ENCODE results near the gene ATG101. TPM values are rescaled to one million over a fixed set of nuclear protein-coding genes. Genes with fewer than 3 reads are reported as not detected.

Gene ATG101
- total and polyA plus RNA-seq, 3 experiments from 2014 or later: 25.5 to 56.2 (median 49.7) TPM

DNA sequence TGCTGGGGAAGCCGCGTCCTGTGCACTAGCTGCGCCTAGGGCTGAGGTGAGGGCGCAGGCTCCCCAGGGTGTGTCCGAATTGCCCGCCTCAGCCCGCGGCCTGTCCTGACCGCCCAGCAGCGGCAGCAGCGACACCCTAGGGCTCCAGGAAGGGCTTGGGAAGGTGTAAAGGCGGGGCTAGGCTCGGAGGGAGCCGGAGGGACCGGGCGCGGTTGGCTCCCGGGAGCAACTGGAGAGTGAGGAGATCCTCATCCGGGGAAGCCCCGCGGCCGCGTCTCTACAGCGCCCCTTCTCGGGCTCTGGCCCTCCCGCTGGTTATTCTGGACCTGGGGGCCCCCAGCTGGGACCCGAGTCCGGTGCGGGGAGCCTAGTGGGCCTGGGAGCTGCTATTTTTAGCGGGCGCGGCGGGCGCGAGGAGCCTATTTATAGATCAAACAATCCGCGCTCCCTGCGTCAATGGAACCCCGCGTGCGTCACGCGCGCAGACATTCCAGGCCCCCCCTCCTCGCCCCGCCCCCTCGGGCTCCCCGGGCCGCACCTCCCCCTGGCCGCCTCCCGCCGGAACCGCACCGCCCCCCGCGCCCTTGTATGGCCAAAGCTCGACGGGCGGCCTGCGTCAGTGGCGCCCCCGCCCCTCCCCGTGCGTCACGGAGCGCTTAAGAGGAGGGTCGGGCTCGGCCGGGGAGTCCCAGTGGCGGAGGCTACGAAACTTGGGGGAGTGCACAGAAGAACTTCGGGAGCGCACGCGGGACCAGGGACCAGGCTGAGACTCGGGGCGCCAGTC, 18.8 kb upstream of the ATG101 start, which contains the start of gene NR4A1:
NR4A1 (plus strand) TSS at position 685 of the 784 bp plus-strand sequence. CDS start 2,887 bp downstream, outside the sequence.
- Histone ChIP-seq H3K36me3 (ENCODE audit: insufficient read depth, low read length) (no peaks in the 10 kb centered on the region), H3K27me3 (ENCODE audit: insufficient read depth, low read length, poor library complexity, severe bottlenecking) (no peaks in the 10 kb centered on the region), H3K9me3 (ENCODE audit: low read length) (no peaks in the 10 kb centered on the region), H3K4me3 (ENCODE audit: low read length) (peak within 1 kb of the TSS; percentile 91), H3K27ac (ENCODE audit: low read depth, low read length) (peak within 1 kb of the TSS; percentile 90), H3K4me1 (ENCODE audit: insufficient read depth, low read length) (peaks cover 27% of the 10 kb centered on the region)
- Mint-ChIP-seq H3K27me3 (peaks cover 0 to 2% of the 10 kb centered on the region in 2 donors), H3K4me1 (peaks cover 24 to 39% (median 28%) of the 10 kb centered on the region in 3 donors), H3K36me3 (peaks cover 0 to 3% (median 0%) of the 10 kb centered on the region in 3 donors), H3K4me3 (peak within 1 kb of the TSS; percentile 79 to 99 (median 94)), H3K27ac (peak within 1 kb of the TSS; percentile 85 to 100 (median 98)), H3K9me3 (no peaks in the 10 kb centered on the region)
- peak; percentile 99 to 100 (median 99) for DNase-seq
- ChIA-PET POLR2A (interaction anchor here (0.7 to 1.9 kb wide), 10 partner anchors 10 to 76 kb away, joined by 3 to 20 read pairs (median 4); partner anchors contain the start of gene ATG101), CTCF (interaction anchor here (0.7 to 3.0 kb wide), 6 partner anchors 13 to 58 kb away, joined by 3 to 33 read pairs (median 6); partner anchors contain the start of gene ATG101)

DNA sequence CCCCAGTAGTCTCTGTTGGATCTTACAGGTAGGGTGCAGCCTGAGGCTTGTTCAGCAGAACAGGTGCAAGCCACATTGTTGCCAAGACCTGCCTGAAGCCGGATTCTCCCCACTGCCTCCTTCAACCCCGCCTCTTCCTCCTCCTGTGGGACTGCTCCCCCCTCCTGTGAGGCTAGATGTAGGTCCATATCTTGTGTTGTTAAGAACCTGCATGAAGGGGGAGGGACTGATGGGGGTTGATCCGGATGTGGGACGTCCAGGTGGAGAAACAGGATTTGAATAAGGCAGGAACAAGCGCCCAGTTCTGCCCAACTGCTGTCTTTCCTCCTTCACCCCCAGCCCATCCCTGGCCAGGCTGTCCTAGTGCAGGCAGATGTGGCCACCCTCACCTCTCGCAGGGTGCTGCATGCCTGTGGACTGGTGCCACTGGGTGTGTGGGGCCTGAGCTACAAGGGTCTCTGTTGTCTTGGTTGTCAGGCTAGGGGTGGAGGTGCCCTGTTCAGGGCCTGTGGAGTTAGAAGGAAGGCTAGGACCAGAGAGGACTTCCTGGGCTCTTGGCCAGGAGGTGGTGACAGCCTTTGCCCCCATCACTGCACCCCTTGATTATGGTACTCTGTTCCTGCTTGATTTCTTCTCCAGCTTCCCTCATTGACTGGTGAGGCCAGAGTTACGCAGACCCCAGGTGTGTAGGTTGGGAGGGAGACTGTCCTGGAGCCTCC, 17.2 kb upstream of the ATG101 start:
- peak in 3 of 5 donors; percentile 21 to 40 (median 35) for DNase-seq

DNA sequence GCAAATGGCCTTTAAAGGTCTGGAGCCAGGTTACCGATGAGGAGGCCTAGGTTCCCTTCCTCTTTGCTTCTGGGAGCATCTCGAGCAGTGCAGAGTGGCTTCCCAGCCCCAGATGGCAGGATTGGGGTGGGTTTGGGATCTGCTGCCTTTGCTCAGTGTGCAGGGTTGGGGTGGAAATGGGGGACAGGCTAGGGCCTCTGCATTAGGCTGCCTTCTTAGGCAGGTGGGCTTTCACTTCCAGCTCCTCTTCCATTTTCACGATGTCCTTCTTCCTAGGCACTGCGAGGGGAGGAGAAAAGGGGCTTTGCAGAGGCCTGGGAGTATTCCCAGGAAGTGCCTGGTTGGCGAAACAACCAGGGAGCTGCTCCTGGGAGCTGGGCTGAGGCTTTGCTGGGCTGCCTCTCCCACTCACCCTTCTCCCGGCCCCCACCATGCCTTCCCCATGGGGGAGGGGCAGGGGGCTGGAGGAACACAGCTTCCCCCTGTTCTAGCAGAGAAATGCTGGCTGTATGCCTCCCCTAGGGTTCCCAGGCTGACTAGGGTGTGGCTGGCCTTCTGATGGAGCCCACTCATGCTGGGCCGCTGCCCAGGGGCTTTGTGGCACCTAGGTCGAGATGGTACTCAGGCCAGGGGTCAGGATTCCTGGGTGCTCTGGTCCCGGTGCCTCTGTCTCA, 16.1 kb upstream of the ATG101 start:
- ChIA-PET CTCF (interaction anchor here (1.1 to 3.0 kb wide), 3 partner anchors 16 to 31 kb away, joined by 3 to 11 read pairs (median 10); partner anchors contain the start of gene ATG101), POLR2A (no interaction called here)
- DNase-seq: no peak
- Mint-ChIP-seq H3K27me3 (peaks cover 0 to 4% of the 10 kb centered on the region in 2 donors), H3K36me3 (peaks cover 0 to 5% (median 0%) of the 10 kb centered on the region in 3 donors), H3K4me1 (peaks cover 24 to 39% (median 28%) of the 10 kb centered on the region in 3 donors), H3K4me3 (peak overlapping the region in 1 of 7 donors; percentile 79), H3K9me3 (no peaks in the 10 kb centered on the region), H3K27ac (peak overlapping the region in 5 of 8 donors; percentile 85 to 99 (median 97))
- H3K4me1 ChIP-seq (ENCODE audit: insufficient read depth, low read length): peaks cover 27% of the 10 kb centered on the region
- H3K27ac ChIP-seq (ENCODE audit: low read depth, low read length): no peak overlapping the region
- no peaks in the 10 kb centered on the region for H3K36me3 ChIP-seq (ENCODE audit: insufficient read depth, low read length)
- H3K27me3 ChIP-seq (ENCODE audit: insufficient read depth, low read length, poor library complexity, severe bottlenecking): no peaks in the 10 kb centered on the region
- no peaks in the 10 kb centered on the region for H3K9me3 ChIP-seq (ENCODE audit: low read length)
- H3K4me3 ChIP-seq (ENCODE audit: low read length): no peak overlapping the region

More for the DNA sequence above, 17.2 kb upstream of the ATG101 start:
- Histone ChIP-seq H3K4me3 (ENCODE audit: low read length) (no peak overlapping the region), H3K9me3 (ENCODE audit: low read length) (no peaks in the 10 kb centered on the region), H3K27me3 (ENCODE audit: insufficient read depth, low read length, poor library complexity, severe bottlenecking) (no peaks in the 10 kb centered on the region), H3K36me3 (ENCODE audit: insufficient read depth, low read length) (no peaks in the 10 kb centered on the region), H3K4me1 (ENCODE audit: insufficient read depth, low read length) (peaks cover 27% of the 10 kb centered on the region), H3K27ac (ENCODE audit: low read depth, low read length) (no peak overlapping the region)
- POLR2A ChIA-PET: interaction anchor here (1.9 kb wide), 1 partner anchor 17 kb away, joined by 20 read pairs; the partner anchor contains the start of gene ATG101
- CTCF ChIA-PET: interaction anchor here (1.1 to 3.0 kb wide), 3 partner anchors 17 to 27 kb away, joined by 4 to 33 read pairs (median 11); partner anchors contain the start of gene ATG101
- peaks cover 24 to 39% (median 28%) of the 10 kb centered on the region in 3 donors for H3K4me1 Mint-ChIP-seq
- H3K36me3 Mint-ChIP-seq: peaks cover 0 to 3% (median 0%) of the 10 kb centered on the region in 3 donors
- H3K9me3 Mint-ChIP-seq: no peaks in the 10 kb centered on the region
- peak overlapping the region; percentile 79 to 99 (median 94) for H3K4me3 Mint-ChIP-seq
- peak overlapping the region; percentile 85 to 99 (median 98) for H3K27ac Mint-ChIP-seq
- H3K27me3 Mint-ChIP-seq: peaks cover 0 to 4% of the 10 kb centered on the region in 2 donors

DNA sequence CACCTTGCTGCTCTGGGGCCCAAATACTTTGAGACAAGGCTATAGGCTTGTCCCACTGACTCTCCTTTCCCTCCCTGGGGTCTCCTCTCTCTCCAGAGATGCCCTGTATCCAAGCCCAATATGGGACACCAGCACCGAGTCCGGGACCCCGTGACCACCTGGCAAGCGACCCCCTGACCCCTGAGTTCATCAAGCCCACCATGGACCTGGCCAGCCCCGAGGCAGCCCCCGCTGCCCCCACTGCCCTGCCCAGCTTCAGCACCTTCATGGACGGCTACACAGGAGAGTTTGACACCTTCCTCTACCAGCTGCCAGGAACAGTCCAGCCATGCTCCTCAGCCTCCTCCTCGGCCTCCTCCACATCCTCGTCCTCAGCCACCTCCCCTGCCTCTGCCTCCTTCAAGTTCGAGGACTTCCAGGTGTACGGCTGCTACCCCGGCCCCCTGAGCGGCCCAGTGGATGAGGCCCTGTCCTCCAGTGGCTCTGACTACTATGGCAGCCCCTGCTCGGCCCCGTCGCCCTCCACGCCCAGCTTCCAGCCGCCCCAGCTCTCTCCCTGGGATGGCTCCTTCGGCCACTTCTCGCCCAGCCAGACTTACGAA, 15.4 kb upstream of the ATG101 start:
- Mint-ChIP-seq H3K36me3 (peaks cover 0 to 5% (median 0%) of the 10 kb centered on the region in 3 donors), H3K9me3 (no peaks in the 10 kb centered on the region), H3K27me3 (peaks cover 0 to 4% of the 10 kb centered on the region in 2 donors), H3K4me3 (no peak overlapping the region), H3K4me1 (peaks cover 21 to 36% (median 25%) of the 10 kb centered on the region in 3 donors), H3K27ac (peak overlapping the region in 4 of 8 donors; percentile 27 to 85 (median 70))
- Histone ChIP-seq H3K4me3 (ENCODE audit: low read length) (no peak overlapping the region), H3K27ac (ENCODE audit: low read depth, low read length) (no peak overlapping the region), H3K36me3 (ENCODE audit: insufficient read depth, low read length) (no peaks in the 10 kb centered on the region), H3K27me3 (ENCODE audit: insufficient read depth, low read length, poor library complexity, severe bottlenecking) (no peaks in the 10 kb centered on the region), H3K9me3 (ENCODE audit: low read length) (no peaks in the 10 kb centered on the region), H3K4me1 (ENCODE audit: insufficient read depth, low read length) (peaks cover 27% of the 10 kb centered on the region)
- no peak for DNase-seq
- CTCF ChIA-PET: interaction anchor here (1.1 to 3.0 kb wide), 4 partner anchors 14 to 31 kb away, joined by 3 to 11 read pairs (median 7); partner anchors contain the start of gene ATG101
- POLR2A ChIA-PET: no interaction called here

DNA sequence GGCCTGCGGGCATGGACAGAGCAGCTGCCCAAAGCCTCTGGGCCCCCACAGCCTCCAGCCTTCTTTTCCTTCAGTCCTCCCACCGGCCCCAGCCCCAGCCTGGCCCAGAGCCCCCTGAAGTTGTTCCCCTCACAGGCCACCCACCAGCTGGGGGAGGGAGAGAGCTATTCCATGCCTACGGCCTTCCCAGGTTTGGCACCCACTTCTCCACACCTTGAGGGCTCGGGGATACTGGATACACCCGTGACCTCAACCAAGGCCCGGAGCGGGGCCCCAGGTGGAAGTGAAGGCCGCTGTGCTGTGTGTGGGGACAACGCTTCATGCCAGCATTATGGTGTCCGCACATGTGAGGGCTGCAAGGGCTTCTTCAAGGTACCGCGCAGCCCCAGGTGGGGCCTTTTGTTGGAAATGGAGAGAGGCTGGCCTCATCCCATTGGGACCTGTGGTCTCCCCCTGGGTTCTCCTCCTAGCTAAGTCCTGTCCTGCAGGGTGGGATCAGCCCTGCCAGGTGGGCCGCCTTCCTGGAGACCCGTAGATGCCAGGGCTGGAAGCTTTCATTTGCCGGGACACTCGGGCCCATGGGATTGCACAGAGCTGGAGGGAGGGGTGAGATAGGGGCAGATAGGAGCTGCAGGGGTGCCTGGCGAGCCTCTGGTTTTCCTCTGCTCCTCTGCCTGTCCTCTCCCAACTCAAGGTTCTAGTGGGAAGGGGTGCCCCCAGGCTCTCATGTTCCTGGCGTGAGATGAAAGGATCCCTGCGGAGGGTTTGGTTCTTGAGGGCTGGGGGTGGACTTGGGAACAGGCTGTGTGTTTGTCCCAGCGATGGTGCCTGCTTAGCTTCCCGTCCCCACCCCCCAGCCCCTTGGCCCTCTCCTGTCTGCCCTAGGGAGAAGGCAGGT, 14.7 kb upstream of the ATG101 start:
- POLR2A ChIA-PET: no interaction called here
- Mint-ChIP-seq H3K36me3 (peaks cover 0 to 5% (median 0%) of the 10 kb centered on the region in 3 donors), H3K27ac (peak overlapping the region in 1 of 8 donors; percentile 75), H3K4me3 (no peak overlapping the region), H3K4me1 (peaks cover 15 to 29% (median 17%) of the 10 kb centered on the region in 3 donors), H3K9me3 (no peaks in the 10 kb centered on the region), H3K27me3 (peaks cover 0 to 4% of the 10 kb centered on the region in 2 donors)
- peaks cover 23% of the 10 kb centered on the region for H3K4me1 ChIP-seq (ENCODE audit: insufficient read depth, low read length)
- no peak overlapping the region for H3K4me3 ChIP-seq (ENCODE audit: low read length)
- CTCF ChIA-PET: interaction anchor here (1.2 to 3.0 kb wide), 5 partner anchors 12 to 32 kb away, joined by 3 to 11 read pairs (median 4); no protein-coding TSS in a partner anchor
- no peaks in the 10 kb centered on the region for H3K36me3 ChIP-seq (ENCODE audit: insufficient read depth, low read length)
- H3K9me3 ChIP-seq (ENCODE audit: low read length): no peaks in the 10 kb centered on the region
- no peak overlapping the region for H3K27ac ChIP-seq (ENCODE audit: low read depth, low read length)
- DNase-seq: no peak
- no peaks in the 10 kb centered on the region for H3K27me3 ChIP-seq (ENCODE audit: insufficient read depth, low read length, poor library complexity, severe bottlenecking)

DNA sequence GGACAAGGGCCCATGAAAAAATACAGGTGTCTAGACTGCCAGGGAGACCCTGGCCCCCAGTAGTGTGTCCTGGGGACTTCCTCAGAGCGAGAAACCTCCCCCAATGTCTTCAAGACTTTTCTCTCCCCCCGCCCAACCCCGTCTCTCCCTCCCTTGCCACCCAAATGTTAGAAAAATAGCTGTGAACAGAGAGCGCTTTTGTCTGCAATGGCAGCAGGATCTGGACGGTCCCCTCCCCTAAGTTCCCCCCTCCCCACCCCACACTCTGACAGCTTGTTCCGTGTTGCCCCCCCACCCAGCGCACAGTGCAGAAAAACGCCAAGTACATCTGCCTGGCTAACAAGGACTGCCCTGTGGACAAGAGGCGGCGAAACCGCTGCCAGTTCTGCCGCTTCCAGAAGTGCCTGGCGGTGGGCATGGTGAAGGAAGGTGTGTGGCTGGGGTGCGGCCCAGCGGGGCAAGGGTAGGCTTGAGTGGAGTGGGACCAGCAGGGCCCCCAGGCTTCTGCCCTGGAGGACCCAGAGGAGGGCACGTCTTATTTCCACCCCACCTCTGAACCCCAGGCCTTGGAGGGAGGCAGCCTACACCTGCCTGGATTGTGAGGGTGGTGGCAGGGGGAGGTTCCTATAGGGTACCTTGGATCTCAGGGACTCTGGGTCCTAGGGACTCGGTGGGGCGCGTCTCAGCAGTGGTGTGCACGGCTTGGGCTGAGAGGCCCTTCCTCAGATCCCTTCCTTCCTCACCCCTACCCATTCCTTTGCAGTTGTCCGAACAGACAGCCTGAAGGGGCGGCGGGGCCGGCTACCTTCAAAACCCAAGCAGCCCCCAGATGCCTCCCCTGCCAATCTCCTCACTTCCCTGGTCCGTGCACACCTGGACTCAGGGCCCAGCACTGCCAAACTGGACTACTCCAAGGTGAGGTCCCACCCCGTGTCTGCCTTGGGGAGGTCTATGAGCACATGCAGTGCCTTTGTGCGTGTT, 13.8 kb upstream of the ATG101 start:
- Mint-ChIP-seq H3K4me3 (peak overlapping the region in 1 of 7 donors; percentile 8), H3K36me3 (peaks cover 0 to 5% (median 0%) of the 10 kb centered on the region in 3 donors), H3K27me3 (peaks cover 0 to 4% of the 10 kb centered on the region in 2 donors), H3K4me1 (peaks cover 10 to 22% (median 14%) of the 10 kb centered on the region in 3 donors), H3K9me3 (no peaks in the 10 kb centered on the region), H3K27ac (no peak overlapping the region)
- ChIA-PET CTCF (interaction anchor here (0.9 to 3.0 kb wide), 7 partner anchors 11 to 33 kb away, joined by 3 to 11 read pairs (median 4); no protein-coding TSS in a partner anchor), POLR2A (no interaction called here)
- no peak for DNase-seq
- peaks cover 15% of the 10 kb centered on the region for H3K4me1 ChIP-seq (ENCODE audit: insufficient read depth, low read length)
- no peak overlapping the region for H3K4me3 ChIP-seq (ENCODE audit: low read length)
- H3K36me3 ChIP-seq (ENCODE audit: insufficient read depth, low read length): no peaks in the 10 kb centered on the region
- no peaks in the 10 kb centered on the region for H3K9me3 ChIP-seq (ENCODE audit: low read length)
- H3K27me3 ChIP-seq (ENCODE audit: insufficient read depth, low read length, poor library complexity, severe bottlenecking): no peaks in the 10 kb centered on the region
- H3K27ac ChIP-seq (ENCODE audit: low read depth, low read length): no peak overlapping the region
